SU-DHL-6 (cell line): Measurements from ENCODE around the gene GLIS2.

ENCODE experiments used
- H2AFZ ChIP-seq: fragments of 200-600 bp; sonication (generic); 2 replicates; pipeline ENCODE4 v1.6.1; 2014; ENCODE audit warnings: low read depth, mild to moderate bottlenecking, moderate library complexity, mixed read lengths, antibody characterized with exemption, low read length; ENCODE audit not compliant: severe bottlenecking
- H3F3A ChIP-seq: fragments of 200-600 bp; shearing (Covaris generic); 2 replicates; pipeline ENCODE4 v1.6.0; 2016; ENCODE audit warnings: antibody characterized with exemption, mild to moderate bottlenecking; ENCODE audit not compliant: insufficient read depth
- H3K27ac ChIP-seq: fragments of 200-600 bp; sonication (generic); 2 replicates; pipeline ENCODE4 v1.5.1; 2016; ENCODE audit warnings: low read depth, mild to moderate bottlenecking, low read length, moderate library complexity, mixed read lengths
- H3K27me3 ChIP-seq: fragments of 200-600 bp; sonication (generic), shearing (Covaris generic); 2 replicates; pipeline ENCODE4 v1.6.0; 2014; ENCODE audit warnings: mild to moderate bottlenecking, low read length
- H3K36me3 ChIP-seq: fragments of 200-600 bp; sonication (generic); 2 replicates; pipeline ENCODE4 v1.6.1; 2014; ENCODE audit warnings: mild to moderate bottlenecking, low read length, mixed read lengths
- H3K4me2 ChIP-seq: fragments of 300-600, 200-600 bp; shearing (Covaris generic), sonication (generic); 2 replicates; pipeline ENCODE4 v1.6.0; 2014; ENCODE audit warnings: low read length, low read depth, mild to moderate bottlenecking; ENCODE audit not compliant: poor library complexity, severe bottlenecking
- H3K4me3 ChIP-seq: fragments of 200-600 bp; sonication (generic); 2 replicates; pipeline ENCODE4 v1.5.1; 2014; ENCODE audit warnings: antibody characterized with exemption, low read length, mild to moderate bottlenecking, mixed read lengths; ENCODE audit not compliant: insufficient read depth, poor library complexity, severe bottlenecking
- H3K79me2 ChIP-seq: fragments of 200-600 bp; sonication (generic); 2 replicates; pipeline ENCODE4 v1.6.1; 2014; ENCODE audit warnings: mild to moderate bottlenecking, low read length, moderate library complexity; ENCODE audit not compliant: insufficient read depth
- H3K9ac ChIP-seq: fragments of 200-600 bp; sonication (generic); 2 replicates; pipeline ENCODE4 v1.7.0; 2014; ENCODE audit warnings: mild to moderate bottlenecking, low read length
- H3K9me2 ChIP-seq: fragments of 200-600 bp; sonication (generic); replicated peaks from 2 replicates; pipeline ENCODE4 v1.6.1; 2014; ENCODE audit warnings: low read length; ENCODE audit not compliant: insufficient read depth
- H3K9me3 ChIP-seq: fragments of 200-600 bp; sonication (generic); 2 replicates; pipeline ENCODE4 v1.6.1; 2014; ENCODE audit warnings: low read length, mixed read lengths; ENCODE audit not compliant: insufficient read depth
- H4K20me1 ChIP-seq: fragments of 200-600 bp; sonication (generic); 2 replicates; pipeline ENCODE4 v1.6.1; 2014; ENCODE audit warnings: low read depth, mild to moderate bottlenecking, antibody characterized with exemption, low read length, moderate library complexity, mixed read lengths
- EZH2phosphoT487 ChIP-seq: fragments of 200-600 bp; sonication (generic), shearing (Covaris generic); conservative IDR thresholded peaks from 2 replicates; pipeline ENCODE4 v1.6.1; 2018; ENCODE audit warnings: mild to moderate bottlenecking, antibody characterized with exemption, low read length, moderate library complexity, mixed read lengths
- TF ChIP-seq, protein P1 (sequence below): fragments of 200-600 bp; sonication (generic); IDR thresholded peaks from one replicate; pipeline ENCODE4 v1.5.1; 2017; ENCODE audit warnings: antibody characterized with exemption, mild to moderate bottlenecking, low read length, moderate library complexity; ENCODE audit not compliant: insufficient read depth, poor library complexity, severe bottlenecking

The GLIS2 gene

DNA sequence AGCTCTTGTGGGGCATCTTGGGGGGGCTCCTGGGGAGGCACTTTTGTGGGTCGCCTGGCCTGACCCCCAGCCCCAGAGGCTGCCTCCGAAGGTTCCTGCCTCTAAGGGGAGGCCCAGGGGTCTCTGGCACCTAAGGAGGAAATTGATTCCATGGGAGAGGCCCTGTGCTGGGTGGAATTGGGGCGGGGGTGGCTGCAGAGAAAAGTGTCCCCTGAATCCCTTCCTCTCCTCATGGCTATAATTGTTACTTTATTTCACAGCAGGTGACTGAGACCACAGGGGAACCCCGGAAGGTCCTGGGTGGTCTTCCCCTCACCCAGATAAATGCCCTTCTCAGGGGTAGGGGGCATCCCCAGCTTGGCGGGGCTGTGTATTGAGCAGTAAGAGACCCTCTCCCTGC is 3.1 kb downstream of the GLIS2 start:
- H3K4me2 ChIP-seq, result no peak overlapping the region

DNA sequence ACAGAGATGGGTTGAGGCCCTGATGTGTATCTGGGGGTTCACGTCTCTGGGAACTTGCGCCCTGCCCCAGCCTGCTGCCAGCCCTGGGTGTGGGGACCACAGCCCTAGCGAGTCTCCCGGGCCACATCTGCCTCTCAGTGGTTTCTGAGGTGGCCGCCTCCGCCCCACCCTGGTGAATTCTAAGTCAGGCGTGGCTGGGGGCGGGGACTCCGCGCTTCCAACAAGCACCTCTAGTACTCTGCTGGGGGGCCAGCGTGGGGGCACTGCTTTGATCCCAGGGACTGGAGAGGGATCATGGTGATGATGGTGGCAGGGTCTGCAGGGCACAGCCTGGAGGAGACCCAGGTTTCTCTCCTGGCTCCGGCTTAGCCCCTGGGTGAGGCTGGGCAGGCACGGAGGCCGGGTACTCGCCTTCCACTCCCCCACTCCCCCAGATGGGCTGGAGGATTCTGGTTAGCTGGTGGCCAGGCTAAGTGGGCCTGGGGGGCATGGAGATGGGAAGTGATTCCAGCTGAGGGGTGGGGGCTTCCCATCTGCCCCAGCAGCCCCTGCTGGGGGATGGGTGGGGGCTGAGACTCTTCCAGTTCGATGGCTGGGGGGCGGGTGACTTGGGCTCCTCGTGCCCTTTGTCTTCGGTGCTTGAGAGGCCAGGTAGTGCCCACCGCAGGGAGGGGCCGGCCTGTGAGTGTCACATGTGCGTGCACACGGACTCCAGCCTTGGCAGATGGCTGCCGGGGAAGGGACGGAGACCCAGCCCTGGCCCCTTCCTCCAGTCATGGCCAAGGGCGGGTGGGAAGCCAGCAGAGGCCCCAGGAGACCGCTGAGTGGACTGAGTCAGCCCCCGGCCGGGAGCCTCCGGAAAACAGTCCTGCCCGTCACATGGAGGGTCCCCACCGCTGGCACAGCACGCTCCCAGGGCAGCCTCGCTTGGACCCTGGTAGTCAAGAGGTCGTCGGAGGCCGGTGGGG is 3.9 kb downstream of the GLIS2 start:
- no peaks in the 10 kb centered on the region for H4K20me1 ChIP-seq
- H3K4me2 ChIP-seq, result no peak overlapping the region
- no peak overlapping the region for H3K4me3 ChIP-seq
- TF ChIP-seq EZH2phosphoT487, result no peak
- TF ChIP-seq, protein P1, sequence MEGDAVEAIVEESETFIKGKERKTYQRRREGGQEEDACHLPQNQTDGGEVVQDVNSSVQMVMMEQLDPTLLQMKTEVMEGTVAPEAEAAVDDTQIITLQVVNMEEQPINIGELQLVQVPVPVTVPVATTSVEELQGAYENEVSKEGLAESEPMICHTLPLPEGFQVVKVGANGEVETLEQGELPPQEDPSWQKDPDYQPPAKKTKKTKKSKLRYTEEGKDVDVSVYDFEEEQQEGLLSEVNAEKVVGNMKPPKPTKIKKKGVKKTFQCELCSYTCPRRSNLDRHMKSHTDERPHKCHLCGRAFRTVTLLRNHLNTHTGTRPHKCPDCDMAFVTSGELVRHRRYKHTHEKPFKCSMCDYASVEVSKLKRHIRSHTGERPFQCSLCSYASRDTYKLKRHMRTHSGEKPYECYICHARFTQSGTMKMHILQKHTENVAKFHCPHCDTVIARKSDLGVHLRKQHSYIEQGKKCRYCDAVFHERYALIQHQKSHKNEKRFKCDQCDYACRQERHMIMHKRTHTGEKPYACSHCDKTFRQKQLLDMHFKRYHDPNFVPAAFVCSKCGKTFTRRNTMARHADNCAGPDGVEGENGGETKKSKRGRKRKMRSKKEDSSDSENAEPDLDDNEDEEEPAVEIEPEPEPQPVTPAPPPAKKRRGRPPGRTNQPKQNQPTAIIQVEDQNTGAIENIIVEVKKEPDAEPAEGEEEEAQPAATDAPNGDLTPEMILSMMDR, result no peak
- H3K9me3 ChIP-seq, result no peaks in the 10 kb centered on the region
- no peaks in the 10 kb centered on the region for H3F3A ChIP-seq
- no peak overlapping the region for H2AFZ ChIP-seq
- H3K36me3 ChIP-seq, result no peaks in the 10 kb centered on the region
- no peak overlapping the region for H3K27ac ChIP-seq
- no peaks in the 10 kb centered on the region for H3K79me2 ChIP-seq
- H3K9ac ChIP-seq, result no peak overlapping the region
- no peaks in the 10 kb centered on the region for H3K9me2 ChIP-seq
- H3K27me3 ChIP-seq, result no peaks in the 10 kb centered on the region

More for the DNA sequence above, 3.1 kb downstream of the GLIS2 start:
- Histone ChIP-seq H3K27ac (no peak overlapping the region), H3F3A (no peaks in the 10 kb centered on the region), H3K9me3 (no peaks in the 10 kb centered on the region), H3K9me2 (no peaks in the 10 kb centered on the region), H4K20me1 (no peaks in the 10 kb centered on the region), H2AFZ (no peak overlapping the region), H3K79me2 (no peaks in the 10 kb centered on the region), H3K36me3 (no peaks in the 10 kb centered on the region), H3K27me3 (no peaks in the 10 kb centered on the region), H3K9ac (no peak overlapping the region), H3K4me3 (no peak overlapping the region)
- no peak for TF ChIP-seq EZH2phosphoT487
- TF ChIP-seq, protein P1, result no peak

DNA sequence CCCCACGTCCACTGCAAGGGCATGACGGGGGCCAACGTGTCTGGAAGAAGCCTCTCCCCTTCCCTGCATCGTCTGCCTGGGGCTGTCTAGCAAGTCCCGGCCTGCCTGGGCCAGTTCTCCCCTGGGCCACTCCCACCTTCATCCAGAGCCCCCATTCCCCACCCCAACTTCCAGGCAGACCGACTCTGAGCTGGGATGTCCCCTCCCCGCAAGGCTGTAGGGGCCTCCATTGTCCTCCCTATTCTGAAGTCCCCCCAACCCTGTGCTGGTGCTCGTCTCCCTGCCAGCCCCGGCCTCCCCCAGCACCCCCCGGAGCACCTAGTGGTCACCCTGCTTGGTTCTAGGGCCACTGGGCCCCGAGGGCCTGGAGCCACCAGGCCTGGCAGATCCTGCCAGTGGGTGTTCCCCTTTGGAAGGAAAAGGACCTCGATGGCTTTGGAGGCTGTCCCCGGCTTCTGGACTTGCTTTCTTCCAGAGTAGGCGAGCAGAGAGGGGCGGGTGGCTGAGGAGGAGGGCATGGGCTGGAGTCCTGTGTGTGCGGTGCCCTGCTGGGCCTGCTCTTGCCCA is 4.8 kb downstream of the GLIS2 start:
- no peaks in the 10 kb centered on the region for H4K20me1 ChIP-seq

More for the DNA sequence above, 4.8 kb downstream of the GLIS2 start:
- H3K4me2 ChIP-seq, result no peak overlapping the region
- no peak overlapping the region for H3K9ac ChIP-seq
- no peaks in the 10 kb centered on the region for H3F3A ChIP-seq
- no peaks in the 10 kb centered on the region for H3K9me3 ChIP-seq
- TF ChIP-seq EZH2phosphoT487, result no peak
- TF ChIP-seq, protein P1, result no peak
- no peaks in the 10 kb centered on the region for H3K36me3 ChIP-seq
- H3K4me3 ChIP-seq, result no peak overlapping the region
- H3K27me3 ChIP-seq, result no peaks in the 10 kb centered on the region
- H3K79me2 ChIP-seq, result no peaks in the 10 kb centered on the region
- no peak overlapping the region for H3K27ac ChIP-seq
- no peaks in the 10 kb centered on the region for H3K9me2 ChIP-seq
- H2AFZ ChIP-seq, result no peak overlapping the region
